ENCODE results near the gene RHOD. TPM values are rescaled to one million over a fixed set of nuclear protein-coding genes. Genes with fewer than 3 reads are reported as not detected.

The RHOD gene
- total RNA-seq, 6 donors from 2014 or later: 14.5 to 37.7 (median 18.1) TPM

GRCh38 chr11:67102664-67103063 is 46.0 kb downstream of the RHOD start:
- Histone ChIP-seq H3K27me3 (no peaks in the 10 kb centered on the region), H3K4me1 (no peaks in the 10 kb centered on the region), H3K36me3 (no peaks in the 10 kb centered on the region), H3K4me3 (no peak overlapping the region), H3K9me3 (no peaks in the 10 kb centered on the region), H3K27ac (no peak overlapping the region)
- ATAC-seq (ENCODE audit: low FRiP score in 2 of 2): no peak
- DNase-seq: no peak
- TF ChIP-seq EP300 (IDR thresholded peaks at IDR 0.05): no peak
- TF ChIP-seq CTCF (IDR thresholded peaks at IDR 0.05): no peak
- no peak for TF ChIP-seq POLR2AphosphoS5 (IDR thresholded peaks at IDR 0.05)
- TF ChIP-seq POLR2A (IDR thresholded peaks at IDR 0.05): no peak
- WGBS, 2 donors: 92 to 95% methylated on average over 8 of the region's 8 CpGs

DNA sequence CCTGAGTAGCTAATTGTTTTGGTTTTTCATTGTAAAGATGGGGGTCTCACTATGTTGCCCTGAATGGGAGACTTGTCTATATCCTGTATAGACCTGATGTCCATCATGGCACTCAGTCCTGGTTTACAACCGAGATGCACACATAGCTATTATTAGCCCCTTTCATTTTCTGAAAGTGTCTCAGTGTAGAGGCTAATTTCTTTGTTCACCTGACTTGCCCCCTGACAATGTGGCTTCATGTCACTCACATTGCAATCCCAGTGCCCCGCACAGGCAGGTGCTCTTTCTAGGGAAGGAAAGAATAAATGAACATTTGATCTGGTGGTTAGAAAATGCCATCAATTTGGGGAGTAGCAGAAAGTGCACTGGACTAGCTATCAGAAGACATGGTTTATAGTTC is 49.3 kb downstream of the RHOD start:
- H3K9me3 ChIP-seq: no peaks in the 10 kb centered on the region
- ATAC-seq (ENCODE audit: low FRiP score in 2 of 2): no peak
- H3K36me3 ChIP-seq: no peaks in the 10 kb centered on the region
- no peaks in the 10 kb centered on the region for H3K4me1 ChIP-seq
- H3K27me3 ChIP-seq: no peaks in the 10 kb centered on the region
- TF ChIP-seq CTCF (IDR thresholded peaks at IDR 0.05): no peak
- no peak for TF ChIP-seq POLR2A (IDR thresholded peaks at IDR 0.05)
- no peak for TF ChIP-seq EP300 (IDR thresholded peaks at IDR 0.05)
- no peak for TF ChIP-seq POLR2AphosphoS5 (IDR thresholded peaks at IDR 0.05)
- WGBS, 2 donors: 85 to 91% methylated on average over 2 of the region's 2 CpGs
- H3K4me3 ChIP-seq: no peak overlapping the region
- no peak overlapping the region for H3K27ac ChIP-seq
- no peak for DNase-seq

GRCh38 chr11:67111261-67111660 is 54.6 kb downstream of the RHOD start:
- no peak for ATAC-seq (ENCODE audit: low FRiP score in 2 of 2)
- Histone ChIP-seq H3K27ac (no peak overlapping the region), H3K4me1 (peaks cover 0 to under 1% (median 0%) of the 10 kb centered on the region in 4 donors), H3K4me3 (no peak overlapping the region), H3K36me3 (no peaks in the 10 kb centered on the region), H3K27me3 (no peaks in the 10 kb centered on the region), H3K9me3 (no peaks in the 10 kb centered on the region)
- 58 to 70% methylated on average over 1 of the region's 1 CpG for WGBS, 2 donors
- TF ChIP-seq POLR2AphosphoS5 (IDR thresholded peaks at IDR 0.05) (no peak), CTCF (IDR thresholded peaks at IDR 0.05) (no peak), EP300 (IDR thresholded peaks at IDR 0.05) (no peak), POLR2A (IDR thresholded peaks at IDR 0.05) (no peak)
- DNase-seq: no peak

DNA sequence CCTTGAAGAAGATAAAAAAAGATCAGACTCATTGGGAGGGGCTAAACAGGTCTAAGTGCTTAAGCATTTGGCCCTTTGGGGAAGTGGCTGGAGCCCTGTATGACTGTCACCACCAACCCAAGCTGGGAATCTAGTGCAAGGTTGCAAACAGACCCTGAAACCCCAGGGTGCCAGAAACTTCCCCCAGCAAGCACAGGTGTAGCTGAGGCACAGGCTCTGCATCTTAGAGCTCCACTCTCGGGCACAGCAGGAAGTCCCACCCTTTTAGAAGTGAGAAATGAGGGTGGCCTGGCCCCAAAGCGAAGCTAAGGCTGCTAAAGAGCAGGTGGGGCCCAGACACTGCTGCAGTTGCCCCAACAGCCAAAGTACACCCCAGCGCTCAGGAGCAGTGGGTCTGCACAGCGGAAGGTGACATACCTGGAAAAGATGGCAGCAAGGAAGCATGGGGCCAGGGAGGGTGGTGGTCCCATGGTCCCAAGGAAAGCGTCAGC is 56.6 kb downstream of the RHOD start:
- 89 to 93% methylated on average over 2 to 5 of the region's 5 CpGs for WGBS, 2 donors
- Histone ChIP-seq H3K36me3 (no peaks in the 10 kb centered on the region), H3K4me1 (peaks cover 6 to 14% (median 9%) of the 10 kb centered on the region in 4 donors), H3K9me3 (no peaks in the 10 kb centered on the region), H3K27ac (no peak overlapping the region), H3K4me3 (no peak overlapping the region), H3K27me3 (no peaks in the 10 kb centered on the region)
- TF ChIP-seq EP300 (IDR thresholded peaks at IDR 0.05) (no peak), POLR2AphosphoS5 (IDR thresholded peaks at IDR 0.05) (no peak)
- DNase-seq (no peak), ATAC-seq (ENCODE audit: low FRiP score in 2 of 2) (no peak)

GRCh38 chr11:67114275-67114896 is 57.7 kb downstream of the RHOD start:
- no peaks in the 10 kb centered on the region for H3K36me3 ChIP-seq
- H3K27ac ChIP-seq: no peak overlapping the region
- H3K4me1 ChIP-seq: peaks cover 6 to 16% (median 9%) of the 10 kb centered on the region in 4 donors
- DNase-seq: no peak
- WGBS, 2 donors: 81 to 92% methylated on average over 10 of the region's 10 CpGs
- H3K27me3 ChIP-seq: no peaks in the 10 kb centered on the region
- no peak for ATAC-seq (ENCODE audit: low FRiP score in 2 of 2)
- H3K4me3 ChIP-seq: no peak overlapping the region
- no peak for TF ChIP-seq POLR2A (IDR thresholded peaks at IDR 0.05)
- no peak for TF ChIP-seq CTCF (IDR thresholded peaks at IDR 0.05)
- no peaks in the 10 kb centered on the region for H3K9me3 ChIP-seq
